HG03025 (cell line): Measurements from ENCODE around the gene KRTAP5-2.
"Not testable (repeated sequence)": the region's sequence is repeated elsewhere in the genome, so short reads cannot be mapped to it uniquely, and the experiment has no call there.

Experiments used
- ATAC-seq: cut with Tn5 transposase; IDR thresholded peaks from one replicate; pipeline ENCODE4 v1.9.1; 2021; ENCODE audit warnings: mild to moderate bottlenecking, moderate library complexity; ENCODE audit not compliant: unreplicated experiment, low FRiP score

KRTAP5-2 gene

GRCh38 chr11:1595994-1596575, 2.0 kb downstream of the KRTAP5-2 start:
- not testable (repeated sequence) for ATAC-seq

- no peak for ATAC-seq
Observed at GRCh38 chr11:1592628-1593027, 5.5 kb downstream of the KRTAP5-2 start.

- ATAC-seq = no peak
Observed at GRCh38 chr11:1589996-1590395, 8.1 kb downstream of the KRTAP5-2 start.

- ATAC-seq = not testable (repeated sequence)
Observed at GRCh38 chr11:1589191-1589963, 8.7 kb downstream of the KRTAP5-2 start.

- ATAC-seq = no peak
Observed at GRCh38 chr11:1586699-1587098, 11.4 kb downstream of the KRTAP5-2 start.

- ATAC-seq = not testable (repeated sequence)
Observed at GRCh38 chr11:1584661-1585370, 13.3 kb downstream of the KRTAP5-2 start, which contains the start of gene KRTAP5-1. Gene KRTAP5-1, minus strand, starts transcription at chr11:1585283. Its CDS starts 34 bp downstream, at chr11:1585249.

- ATAC-seq = not testable (repeated sequence)
Observed at GRCh38 chr11:1582909-1583308, 15.2 kb downstream of the KRTAP5-2 start.

GRCh38 chr11:1581976-1582375, 16.1 kb downstream of the KRTAP5-2 start:
- ATAC-seq = no peak

- no peak for ATAC-seq
Observed at GRCh38 chr11:1576825-1577224, 21.3 kb downstream of the KRTAP5-2 start.

- not testable (repeated sequence) for ATAC-seq
Observed at GRCh38 chr11:1575756-1576155, 22.3 kb downstream of the KRTAP5-2 start.

- ATAC-seq = no peak
Observed at GRCh38 chr11:1574933-1575242, 23.2 kb downstream of the KRTAP5-2 start.

GRCh38 chr11:1574238-1574932, 23.7 kb downstream of the KRTAP5-2 start:
- ATAC-seq = no peak

- ATAC-seq = no peak
Observed at GRCh38 chr11:1573903-1574237, 24.2 kb downstream of the KRTAP5-2 start.

GRCh38 chr11:1573077-1573902, 24.8 kb downstream of the KRTAP5-2 start:
- ATAC-seq = no peak

GRCh38 chr11:1572197-1573076, 25.7 kb downstream of the KRTAP5-2 start, which contains the start of gene DUSP8:
Gene DUSP8, minus strand, starts transcription at chr11:1572271. Its CDS starts 6,445 bp downstream, at chr11:1565826.
- no peak for ATAC-seq

- no peak for ATAC-seq
Observed at GRCh38 chr11:1571760-1572196, 26.3 kb downstream of the KRTAP5-2 start.

GRCh38 chr11:1570896-1571759, 27.0 kb downstream of the KRTAP5-2 start:
- ATAC-seq = no peak

- no peak for ATAC-seq
Observed at GRCh38 chr11:1570531-1570895, 27.6 kb downstream of the KRTAP5-2 start.
